ENCODE measurements around the gene TNFSF12. TPM values are rescaled to one million over a fixed set of nuclear protein-coding genes. Genes with fewer than 3 reads are reported as not detected.
A peak's percentile ranks its signal among the peaks of the same experiment; 100 is the strongest.

Gene TNFSF12
- total RNA-seq, 1 experiment from 2014 or later = 15.2 TPM

GRCh38 chr17:7575481-7575883 lies 26.6 kb downstream of the TNFSF12 start:
- ChIA-PET POLR2A (ENCODE audit: unreplicated experiment) (no interaction called here), CTCF (no interaction called here)
- no peaks in the 10 kb centered on the region for H3K27me3 ChIP-seq (ENCODE audit: low read length)
- no peaks in the 10 kb centered on the region for H3K9me2 ChIP-seq (replicated peaks; ENCODE audit: low read length)
- no peak overlapping the region for H3K9ac ChIP-seq (ENCODE audit: low read length)
- no TSS peak for BruUV-seq (replicated peaks)
- no peak for DNase-seq
- H4K20me1 ChIP-seq (ENCODE audit: low read length) = peaks cover 51% of the 10 kb centered on the region
- H3K36me3 ChIP-seq (ENCODE audit: low read depth, low read length) = peaks cover 53% of the 10 kb centered on the region
- H3K4me3 ChIP-seq (ENCODE audit: low read length) = peak overlapping the region; percentile 97
- H3K27ac ChIP-seq (ENCODE audit: low read length) = no peak overlapping the region
- H3K79me2 ChIP-seq (ENCODE audit: low read length) = peaks cover 55% of the 10 kb centered on the region
- no peaks in the 10 kb centered on the region for H3K9me3 ChIP-seq (ENCODE audit: low read length)
- peaks cover 37% of the 10 kb centered on the region for H3F3A ChIP-seq (ENCODE audit: low read length, unreplicated experiment)
- intact Hi-C loops (cut with micrococcal nuclease) = loop anchor here (5.0 kb wide), 1 partner anchor 112 kb away; the partner anchor contains the start of genes TP53 and WRAP53
- ATAC-seq = no peak
- no peak overlapping the region for H2AFZ ChIP-seq (ENCODE audit: low read length)
- peaks cover 56% of the 10 kb centered on the region for H3K4me1 ChIP-seq (ENCODE audit: insufficient read depth, low read length)
- peak overlapping the region; percentile 92 for H3K4me2 ChIP-seq (ENCODE audit: low read length)
- no peak for TF ChIP-seq EZH2phosphoT487 (IDR thresholded peaks at IDR 0.05; ENCODE audit: borderline replicate concordance, low read length)
- no peak for TF ChIP-seq CTCF (conservative IDR thresholded peaks at IDR 0.05; ENCODE audit: low read depth, low read length)
- TF ChIP-seq EZH2 (IDR thresholded peaks at IDR 0.05; ENCODE audit: low read length, unreplicated experiment) = no peak

GRCh38 chr17:7575959-7576358 lies 27.1 kb downstream of the TNFSF12 start:
- Histone ChIP-seq H3K9me3 (ENCODE audit: low read length) (no peaks in the 10 kb centered on the region), H2AFZ (ENCODE audit: low read length) (no peak overlapping the region), H3F3A (ENCODE audit: low read length, unreplicated experiment) (peaks cover 37% of the 10 kb centered on the region), H3K79me2 (ENCODE audit: low read length) (peaks cover 56% of the 10 kb centered on the region), H3K4me2 (ENCODE audit: low read length) (peak overlapping the region; percentile 92), H4K20me1 (ENCODE audit: low read length) (peaks cover 51% of the 10 kb centered on the region), H3K36me3 (ENCODE audit: low read depth, low read length) (peaks cover 53% of the 10 kb centered on the region), H3K9ac (ENCODE audit: low read length) (no peak overlapping the region), H3K9me2 (replicated peaks; ENCODE audit: low read length) (no peaks in the 10 kb centered on the region), H3K4me3 (ENCODE audit: low read length) (peak overlapping the region; percentile 97; the same call in 1 of the 2 replicates), H3K27me3 (ENCODE audit: low read length) (no peaks in the 10 kb centered on the region), H3K27ac (ENCODE audit: low read length) (no peak overlapping the region), H3K4me1 (ENCODE audit: insufficient read depth, low read length) (peaks cover 56% of the 10 kb centered on the region)
- no TSS peak for BruUV-seq (replicated peaks)
- POLR2A ChIA-PET (ENCODE audit: unreplicated experiment) = no interaction called here
- DNase-seq (no peak), ATAC-seq (no peak)
- intact Hi-C loops (cut with micrococcal nuclease) = loop anchor here (5.0 kb wide), 1 partner anchor 111 kb away; the partner anchor contains the start of genes TP53 and WRAP53
- TF ChIP-seq CTCF (conservative IDR thresholded peaks at IDR 0.05; ENCODE audit: low read depth, low read length) = no peak
- no peak for TF ChIP-seq EZH2 (IDR thresholded peaks at IDR 0.05; ENCODE audit: low read length, unreplicated experiment)
- TF ChIP-seq EZH2phosphoT487 (IDR thresholded peaks at IDR 0.05; ENCODE audit: borderline replicate concordance, low read length) = no peak
- CTCF ChIA-PET = no interaction called here

- peak overlapping the region; percentile 92; the same call in 1 of the 2 replicates for H3K4me2 ChIP-seq (ENCODE audit: low read length)
Measured at GRCh38 chr17:7576432-7576937, 27.6 kb downstream of the TNFSF12 start.

More at GRCh38 chr17:7576432-7576937, 27.6 kb downstream of the TNFSF12 start:
- Histone ChIP-seq H3K9me3 (ENCODE audit: low read length) (no peaks in the 10 kb centered on the region), H3K4me1 (ENCODE audit: insufficient read depth, low read length) (peaks cover 56% of the 10 kb centered on the region), H3K36me3 (ENCODE audit: low read depth, low read length) (peaks cover 53% of the 10 kb centered on the region), H3K9me2 (replicated peaks; ENCODE audit: low read length) (no peaks in the 10 kb centered on the region), H2AFZ (ENCODE audit: low read length) (no peak overlapping the region), H3K4me3 (ENCODE audit: low read length) (no peak overlapping the region), H4K20me1 (ENCODE audit: low read length) (peaks cover 51% of the 10 kb centered on the region), H3K27me3 (ENCODE audit: low read length) (no peaks in the 10 kb centered on the region), H3F3A (ENCODE audit: low read length, unreplicated experiment) (peaks cover 37% of the 10 kb centered on the region), H3K27ac (ENCODE audit: low read length) (no peak overlapping the region), H3K9ac (ENCODE audit: low read length) (no peak overlapping the region), H3K79me2 (ENCODE audit: low read length) (peaks cover 56% of the 10 kb centered on the region)
- ATAC-seq = no peak
- BruUV-seq (replicated peaks) = no TSS peak
- POLR2A ChIA-PET (ENCODE audit: unreplicated experiment) = no interaction called here
- no peak for DNase-seq
- CTCF ChIA-PET = no interaction called here
- no peak for TF ChIP-seq CTCF (conservative IDR thresholded peaks at IDR 0.05; ENCODE audit: low read depth, low read length)
- TF ChIP-seq EZH2phosphoT487 (IDR thresholded peaks at IDR 0.05; ENCODE audit: borderline replicate concordance, low read length) = no peak
- no peak for TF ChIP-seq EZH2 (IDR thresholded peaks at IDR 0.05; ENCODE audit: low read length, unreplicated experiment)
- intact Hi-C loops (cut with micrococcal nuclease) = loop anchor here (5.0 kb wide), 1 partner anchor 111 kb away; the partner anchor contains the start of genes TP53 and WRAP53

Data from PC-3 (cell line).